ENCODE results near the gene SSC5D.

- TF ChIP-seq TAF1 (IDR thresholded peaks at IDR 0.05; ENCODE audit: borderline replicate concordance, insufficient read depth, low read length), result no peak
- TF ChIP-seq, protein P1, sequence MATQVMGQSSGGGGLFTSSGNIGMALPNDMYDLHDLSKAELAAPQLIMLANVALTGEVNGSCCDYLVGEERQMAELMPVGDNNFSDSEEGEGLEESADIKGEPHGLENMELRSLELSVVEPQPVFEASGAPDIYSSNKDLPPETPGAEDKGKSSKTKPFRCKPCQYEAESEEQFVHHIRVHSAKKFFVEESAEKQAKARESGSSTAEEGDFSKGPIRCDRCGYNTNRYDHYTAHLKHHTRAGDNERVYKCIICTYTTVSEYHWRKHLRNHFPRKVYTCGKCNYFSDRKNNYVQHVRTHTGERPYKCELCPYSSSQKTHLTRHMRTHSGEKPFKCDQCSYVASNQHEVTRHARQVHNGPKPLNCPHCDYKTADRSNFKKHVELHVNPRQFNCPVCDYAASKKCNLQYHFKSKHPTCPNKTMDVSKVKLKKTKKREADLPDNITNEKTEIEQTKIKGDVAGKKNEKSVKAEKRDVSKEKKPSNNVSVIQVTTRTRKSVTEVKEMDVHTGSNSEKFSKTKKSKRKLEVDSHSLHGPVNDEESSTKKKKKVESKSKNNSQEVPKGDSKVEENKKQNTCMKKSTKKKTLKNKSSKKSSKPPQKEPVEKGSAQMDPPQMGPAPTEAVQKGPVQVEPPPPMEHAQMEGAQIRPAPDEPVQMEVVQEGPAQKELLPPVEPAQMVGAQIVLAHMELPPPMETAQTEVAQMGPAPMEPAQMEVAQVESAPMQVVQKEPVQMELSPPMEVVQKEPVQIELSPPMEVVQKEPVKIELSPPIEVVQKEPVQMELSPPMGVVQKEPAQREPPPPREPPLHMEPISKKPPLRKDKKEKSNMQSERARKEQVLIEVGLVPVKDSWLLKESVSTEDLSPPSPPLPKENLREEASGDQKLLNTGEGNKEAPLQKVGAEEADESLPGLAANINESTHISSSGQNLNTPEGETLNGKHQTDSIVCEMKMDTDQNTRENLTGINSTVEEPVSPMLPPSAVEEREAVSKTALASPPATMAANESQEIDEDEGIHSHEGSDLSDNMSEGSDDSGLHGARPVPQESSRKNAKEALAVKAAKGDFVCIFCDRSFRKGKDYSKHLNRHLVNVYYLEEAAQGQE (IDR thresholded peaks at IDR 0.05; ENCODE audit: insufficient read depth in 1 of 2, low read depth in 2 of 2, low read length in 2 of 2), result no peak
- no peak for TF ChIP-seq POLR2AphosphoS5 (IDR thresholded peaks at IDR 0.05; ENCODE audit: low read depth, low read length)
- TF ChIP-seq FOXP2 (optimal IDR thresholded peaks at IDR 0.05; ENCODE audit: borderline replicate concordance, extremely low read depth, extremely low read length, insufficient read depth), result no peak
- TF ChIP-seq SIN3A (IDR thresholded peaks at IDR 0.05; ENCODE audit: borderline replicate concordance, insufficient read depth, low read length), result no peak
These were observed 36.1 kb upstream of the SSC5D start for GRCh38 chr19:55451965-55452748.

All from PFSK-1 (cell line).